ENCODE data around the gene PSMD9.
"Not testable (repeated sequence)": the region's sequence is repeated elsewhere in the genome, so short reads cannot be mapped to it uniquely, and the experiment has no call there.

The PSMD9 gene

DNA sequence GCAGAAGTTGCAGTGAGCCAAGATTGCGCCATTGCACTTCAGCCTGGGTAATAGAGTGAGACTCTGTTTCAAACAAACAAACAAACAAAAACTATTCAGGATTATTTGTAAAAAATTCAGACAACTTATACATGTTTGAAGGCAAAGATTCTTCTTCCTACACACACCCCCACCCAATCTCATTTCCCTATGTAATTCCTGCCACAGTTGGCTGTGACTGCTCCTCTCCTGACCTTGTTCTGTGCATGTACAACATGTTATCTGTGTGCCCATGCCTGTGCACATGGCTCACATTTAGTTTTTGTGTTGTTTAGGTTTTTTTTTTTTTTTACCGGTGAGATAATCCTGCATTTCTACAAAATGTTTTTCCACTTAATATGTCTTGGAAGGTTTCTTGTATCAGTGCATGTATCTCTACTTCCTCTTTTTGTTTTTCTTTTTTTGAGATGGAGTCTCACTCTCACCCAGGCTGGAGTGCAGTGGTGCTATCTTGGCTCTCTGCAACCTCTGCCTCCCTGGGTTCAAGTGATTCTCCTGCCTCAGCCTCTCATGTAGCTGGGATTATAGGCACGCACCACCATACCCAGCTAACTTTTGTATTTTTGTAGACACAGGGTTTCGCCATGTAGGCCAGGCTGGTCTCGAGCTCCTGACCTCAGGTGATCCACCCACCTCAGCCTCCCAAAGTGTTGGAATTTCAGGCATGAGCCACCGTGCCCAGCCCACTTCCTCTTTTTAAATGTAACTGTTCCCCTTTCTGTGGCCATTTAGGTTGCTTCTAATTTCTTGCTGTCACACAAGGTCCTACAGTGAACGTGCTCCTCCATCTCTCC, 38.5 kb downstream of the PSMD9 start:
- DNase-seq: no peak

GRCh38 chr12:121927813-121928212, 39.2 kb downstream of the PSMD9 start:
- no peak for DNase-seq

- DNase-seq: not testable (repeated sequence)
Measured at GRCh38 chr12:121929545-121929944, 41.0 kb downstream of the PSMD9 start.

DNA sequence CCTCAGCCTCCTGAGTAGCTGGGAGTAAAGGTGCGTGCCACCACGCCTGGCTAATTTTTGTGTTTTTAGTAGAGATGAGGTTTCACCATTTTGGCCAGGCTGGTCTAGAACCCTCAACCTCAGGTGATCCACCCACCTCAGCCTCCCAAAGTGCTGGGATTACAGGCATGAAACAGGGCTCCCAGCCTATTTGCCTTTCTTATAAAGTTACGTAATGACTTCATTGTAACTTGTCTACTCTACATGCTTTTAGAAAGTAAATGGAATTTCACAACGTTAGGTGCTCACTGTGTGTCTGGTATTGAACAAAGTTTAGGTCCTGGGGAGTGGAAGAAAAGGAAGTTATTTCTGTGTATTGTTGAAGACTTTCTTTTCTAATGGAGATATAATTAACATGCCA, 42.3 kb downstream of the PSMD9 start:
- no peak for DNase-seq

DNA sequence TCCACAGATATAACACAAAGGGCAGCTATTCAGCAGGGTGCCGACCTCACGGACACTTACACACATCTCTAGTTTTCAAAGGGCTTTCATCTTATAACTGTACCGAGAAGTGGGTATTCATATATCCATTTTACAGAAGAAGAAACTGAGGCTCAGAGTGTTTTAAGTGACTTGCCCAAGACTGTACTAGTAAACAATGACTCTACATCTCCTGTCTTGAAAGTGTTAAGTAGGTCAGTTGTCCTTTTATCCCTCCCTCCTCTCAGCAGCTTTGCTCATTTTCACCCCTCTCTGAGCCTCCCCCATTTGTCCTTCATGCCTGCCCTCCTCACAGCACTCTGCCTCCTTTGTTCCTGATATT, 43.6 kb downstream of the PSMD9 start:
- no peak for DNase-seq

GRCh38 chr12:121932914-121933521, 44.4 kb downstream of the PSMD9 start:
- DNase-seq: no peak

- DNase-seq: no peak
Measured at GRCh38 chr12:121933522-121934308, 45.1 kb downstream of the PSMD9 start.

GRCh38 chr12:121934309-121934664, 45.7 kb downstream of the PSMD9 start:
- DNase-seq: no peak

DNA sequence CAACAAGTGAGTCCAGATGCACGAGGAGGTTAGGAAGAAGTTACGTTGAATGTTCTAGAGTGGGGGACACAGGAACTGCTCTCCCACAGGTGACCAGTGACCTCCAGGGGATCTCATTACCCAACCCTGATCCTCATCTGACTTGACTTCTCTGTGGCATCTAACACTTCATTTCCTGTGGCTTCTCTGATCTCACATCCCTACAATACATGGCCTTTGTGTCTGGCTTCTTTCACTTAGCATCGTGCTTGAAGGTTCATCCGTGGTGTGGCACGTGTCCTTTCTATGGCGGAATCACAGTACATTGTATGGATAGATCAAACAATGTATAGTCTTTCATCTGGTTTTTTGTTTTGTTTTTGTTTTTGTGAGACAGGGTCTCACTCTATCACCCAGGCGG, 49.1 kb downstream of the PSMD9 start:
- DNase-seq: no peak

DNA sequence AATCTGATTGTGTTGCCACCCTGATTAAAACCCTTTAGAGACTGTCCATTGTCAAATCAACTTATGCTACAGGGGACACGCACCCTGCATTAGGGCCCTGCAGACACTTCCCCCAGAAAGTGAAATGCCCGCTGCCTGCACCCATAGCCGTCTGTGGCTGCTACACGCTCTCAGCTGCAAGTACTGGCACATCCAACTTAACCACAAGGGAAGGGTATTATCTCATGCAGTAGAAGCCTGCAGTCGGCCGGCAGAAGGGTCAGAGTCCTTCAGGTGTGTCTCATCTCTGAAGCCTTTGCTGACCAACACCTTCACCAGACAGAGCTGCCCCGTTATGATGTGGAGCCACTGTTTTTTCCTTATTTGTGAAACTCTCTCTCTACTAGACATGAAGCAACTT, 50.6 kb downstream of the PSMD9 start:
- no peak for DNase-seq

- no peak for DNase-seq
Measured at GRCh38 chr12:121939992-121940766, 51.6 kb downstream of the PSMD9 start.

DNA sequence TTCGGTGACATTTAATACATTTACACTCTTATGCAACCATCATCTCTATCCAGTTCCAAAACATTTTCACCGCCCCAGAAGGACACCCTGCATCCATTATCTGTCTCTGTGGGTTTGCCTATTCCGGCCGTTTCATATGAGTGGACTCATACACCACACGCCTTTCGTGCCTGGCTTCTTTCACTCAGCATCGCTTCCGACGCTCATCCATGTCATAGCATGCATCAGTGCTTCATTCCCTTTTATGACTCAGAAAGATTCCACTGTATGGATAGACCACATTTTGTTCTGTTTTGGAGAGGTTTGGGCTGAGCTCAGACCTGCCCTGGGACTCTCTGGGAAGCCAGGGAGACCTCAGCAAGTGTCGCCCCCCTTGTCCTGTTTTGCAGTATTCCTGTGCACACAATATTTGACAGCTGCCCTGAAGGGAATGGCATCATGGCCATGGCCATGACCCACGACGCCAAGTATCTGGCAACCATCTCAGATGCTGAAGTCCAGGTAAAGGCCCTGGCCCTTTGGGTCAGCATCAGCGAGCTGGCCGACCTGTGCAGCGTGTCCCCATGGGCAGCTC, 53.6 kb downstream of the PSMD9 start:
- no peak for DNase-seq

DNA sequence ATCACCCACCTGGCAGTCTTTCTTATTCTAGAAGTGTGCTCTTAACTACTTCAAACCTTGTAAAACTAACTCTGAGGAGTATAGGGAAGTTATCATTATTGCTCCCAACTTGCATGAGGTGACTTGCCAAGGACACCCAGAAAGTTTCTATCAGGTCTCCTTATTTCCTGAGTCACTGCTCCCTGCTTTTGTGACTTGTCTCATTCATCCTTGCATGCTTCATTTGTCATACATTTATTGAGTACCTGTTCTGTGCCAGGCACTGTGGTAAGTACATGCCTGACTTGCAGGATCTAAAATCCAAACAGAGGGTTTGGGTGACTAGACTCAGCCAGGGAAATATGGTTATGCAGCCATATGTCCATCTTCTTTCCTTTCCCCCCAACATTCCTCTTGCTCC, 55.3 kb downstream of the PSMD9 start:
- DNase-seq: no peak

DNA sequence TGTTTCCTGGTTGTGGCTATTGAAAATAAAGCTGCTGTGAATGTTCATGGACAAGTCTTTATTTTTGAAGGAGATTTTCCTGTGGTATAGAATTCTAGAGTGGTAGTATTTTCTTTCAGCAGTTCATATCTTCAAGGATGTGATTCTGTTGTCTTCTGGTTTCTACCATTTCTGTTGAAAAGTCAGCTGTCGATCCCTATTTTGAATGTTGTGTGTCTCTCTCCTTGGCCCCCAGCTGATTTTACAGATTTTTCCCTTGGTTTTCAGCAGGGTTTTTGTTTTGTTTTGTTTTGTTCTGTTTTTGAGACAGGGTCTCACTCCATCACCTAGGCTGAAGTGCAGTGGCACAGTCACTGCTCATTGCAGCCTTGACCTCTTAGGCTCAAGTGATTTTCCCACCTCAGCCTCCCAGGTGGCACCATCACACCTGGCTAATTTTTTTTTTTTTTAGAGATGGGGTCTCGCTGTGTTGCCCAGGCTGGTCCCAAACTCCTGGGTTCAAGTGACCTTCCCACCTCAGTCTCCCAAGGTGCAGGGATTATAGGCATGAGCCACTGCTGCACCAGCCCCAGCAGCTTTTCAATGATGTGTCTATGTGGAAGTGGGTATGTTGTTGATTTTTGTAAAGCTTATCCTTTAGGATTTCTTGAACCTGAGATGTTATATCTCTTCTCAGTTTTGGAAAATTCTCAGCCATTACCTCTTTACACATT, 57.9 kb downstream of the PSMD9 start:
- DNase-seq: no peak

GRCh38 chr12:121947981-121948380, 59.4 kb downstream of the PSMD9 start:
- DNase-seq: no peak

GRCh38 chr12:121949648-121950397, 61.2 kb downstream of the PSMD9 start:
- DNase-seq: no peak

DNA sequence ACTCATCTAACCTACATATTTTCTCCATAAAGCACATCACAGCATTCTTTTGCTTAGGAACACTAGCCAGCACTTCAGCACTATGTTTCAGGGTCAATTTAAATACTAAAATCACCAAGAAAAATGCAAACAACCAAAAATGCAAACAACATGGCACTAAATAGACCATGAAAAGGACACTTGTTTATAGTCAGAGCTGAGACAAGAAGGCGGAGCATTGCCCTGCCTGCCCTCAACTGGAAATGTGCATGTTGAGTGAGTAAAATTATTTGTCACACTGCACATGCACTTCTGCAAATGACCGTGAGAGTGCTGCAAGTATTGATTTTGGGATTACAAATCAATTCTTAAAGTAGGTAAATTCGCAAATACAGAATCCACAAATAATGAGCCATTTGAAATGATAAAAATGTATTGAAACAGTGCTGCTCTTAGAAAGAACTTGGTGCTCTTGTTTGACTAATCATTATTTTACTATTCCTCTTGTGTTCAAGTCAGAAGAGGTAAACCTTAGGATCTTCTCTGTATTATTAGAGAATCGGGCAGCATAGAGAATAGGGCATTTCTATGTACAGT, 64.6 kb downstream of the PSMD9 start:
- DNase-seq: no peak

- no peak for DNase-seq
Measured at GRCh38 chr12:121953695-121954094, 65.1 kb downstream of the PSMD9 start.

DNA sequence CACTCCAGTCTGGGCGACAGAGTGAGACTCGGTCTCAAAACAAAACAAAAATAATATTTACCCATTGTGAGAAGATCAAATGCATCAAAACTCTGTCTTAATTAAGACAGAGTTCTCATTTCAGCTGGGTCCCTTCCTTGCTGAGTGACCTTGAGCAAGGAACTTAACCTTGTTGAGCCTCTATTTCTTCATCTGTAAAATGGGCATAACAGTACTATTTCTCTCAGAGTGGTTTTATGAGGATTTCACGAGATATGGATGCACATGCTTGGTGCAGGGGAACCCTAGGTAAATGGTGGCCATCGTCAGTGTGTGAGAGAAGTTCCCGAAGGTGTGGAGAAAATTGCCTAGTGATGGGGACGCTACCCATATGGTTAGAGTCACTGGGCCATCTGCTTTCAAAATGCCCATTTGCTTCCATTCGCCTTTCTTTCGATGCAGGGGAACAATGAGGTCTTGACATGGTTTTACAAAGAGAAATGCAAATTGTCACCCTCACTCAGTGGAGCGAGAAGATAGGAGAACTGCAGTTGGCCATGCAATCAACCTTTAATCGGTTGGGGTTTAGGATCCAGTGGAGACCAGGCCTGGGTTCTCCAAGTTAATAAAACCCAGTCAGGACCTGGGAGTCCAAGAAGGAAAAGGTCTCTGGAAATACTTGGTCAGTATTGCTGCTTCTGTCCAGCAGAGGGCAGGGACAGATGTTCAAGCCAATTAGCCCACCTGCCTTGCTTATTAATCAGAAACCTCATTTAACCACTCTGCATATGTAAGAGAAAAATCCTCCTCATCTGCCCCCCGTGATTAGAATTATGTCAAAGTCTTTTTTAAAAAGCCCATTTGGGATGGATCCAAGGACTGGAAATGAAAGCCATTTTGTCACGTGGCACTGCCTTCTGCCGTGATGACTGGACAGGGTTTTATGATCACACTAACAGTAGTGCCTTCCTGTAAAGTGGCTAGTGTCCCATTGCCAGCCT, 67.0 kb downstream of the PSMD9 start:
- DNase-seq: no peak
